ENCODE measurements around the gene CAPN11. TPM values are rescaled to one million over a fixed set of nuclear protein-coding genes. Genes with fewer than 3 reads are reported as not detected.
A peak's percentile ranks its signal among the peaks of the same experiment; 100 is the strongest.
"Not testable (repeated sequence)": the region's sequence is repeated elsewhere in the genome, so short reads cannot be mapped to it uniquely, and the experiment has no call there.

The CAPN11 gene
- polyA plus RNA-seq, 1 experiment, result 0.04 TPM

DNA sequence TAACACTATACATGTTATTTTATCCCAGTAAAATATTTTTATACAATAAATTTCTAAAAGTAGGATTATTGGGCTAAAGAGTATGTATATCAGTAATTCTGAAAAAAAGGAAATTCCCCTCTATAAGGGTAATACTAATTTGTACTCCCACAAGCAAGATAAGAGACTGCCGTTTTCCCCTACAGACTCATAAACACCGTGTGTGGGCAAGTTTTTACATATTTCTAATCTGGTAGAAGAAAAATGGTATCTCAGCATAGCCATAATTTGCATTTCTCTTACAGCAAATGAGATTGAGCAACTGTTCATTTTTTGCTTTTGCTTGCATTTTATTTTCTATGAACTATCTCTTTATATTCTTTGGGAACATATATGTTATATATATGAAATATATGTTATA lies 32.1 kb downstream of the CAPN11 start:
- CTCF ChIA-PET, result interaction anchor here (0.7 to 1.0 kb wide), 2 partner anchors 22 to 44 kb away, joined by 5 to 7 read pairs; no protein-coding TSS in a partner anchor
- peaks cover 3% of the 10 kb centered on the region for H3K27me3 ChIP-seq (ENCODE audit: control insufficient read depth, insufficient read depth, low read length)

GRCh38 chr6:44192428-44193041 lies 33.9 kb downstream of the CAPN11 start:
- TF ChIP-seq, protein P1, sequence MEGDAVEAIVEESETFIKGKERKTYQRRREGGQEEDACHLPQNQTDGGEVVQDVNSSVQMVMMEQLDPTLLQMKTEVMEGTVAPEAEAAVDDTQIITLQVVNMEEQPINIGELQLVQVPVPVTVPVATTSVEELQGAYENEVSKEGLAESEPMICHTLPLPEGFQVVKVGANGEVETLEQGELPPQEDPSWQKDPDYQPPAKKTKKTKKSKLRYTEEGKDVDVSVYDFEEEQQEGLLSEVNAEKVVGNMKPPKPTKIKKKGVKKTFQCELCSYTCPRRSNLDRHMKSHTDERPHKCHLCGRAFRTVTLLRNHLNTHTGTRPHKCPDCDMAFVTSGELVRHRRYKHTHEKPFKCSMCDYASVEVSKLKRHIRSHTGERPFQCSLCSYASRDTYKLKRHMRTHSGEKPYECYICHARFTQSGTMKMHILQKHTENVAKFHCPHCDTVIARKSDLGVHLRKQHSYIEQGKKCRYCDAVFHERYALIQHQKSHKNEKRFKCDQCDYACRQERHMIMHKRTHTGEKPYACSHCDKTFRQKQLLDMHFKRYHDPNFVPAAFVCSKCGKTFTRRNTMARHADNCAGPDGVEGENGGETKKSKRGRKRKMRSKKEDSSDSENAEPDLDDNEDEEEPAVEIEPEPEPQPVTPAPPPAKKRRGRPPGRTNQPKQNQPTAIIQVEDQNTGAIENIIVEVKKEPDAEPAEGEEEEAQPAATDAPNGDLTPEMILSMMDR (IDR thresholded peaks at IDR 0.05; ENCODE audit: insufficient read depth, low read depth, low read length), result no peak
- POLR2A ChIA-PET, result no interaction called here

More for the DNA sequence above, 32.1 kb downstream of the CAPN11 start:
- no peak overlapping the region for H3K4me3 ChIP-seq (ENCODE audit: low read depth, low read length)
- no peaks in the 10 kb centered on the region for H3K36me3 ChIP-seq (ENCODE audit: control insufficient read depth, insufficient read depth, low read length)
- DNase-seq (ENCODE audit: low read depth), result no peak
- TF ChIP-seq, protein P1 (IDR thresholded peaks at IDR 0.05; ENCODE audit: insufficient read depth, low read depth, low read length), result no peak
- POLR2A ChIA-PET, result no interaction called here

GRCh38 chr6:44193307-44193910 lies 34.8 kb downstream of the CAPN11 start:
- ChIA-PET POLR2A (no interaction called here), CTCF (interaction anchor here (1.1 to 1.4 kb wide), 2 partner anchors 32 to 41 kb away, joined by 3 to 4 read pairs; no protein-coding TSS in a partner anchor)
- no peak for DNase-seq (ENCODE audit: low read depth)
- Histone ChIP-seq H3K4me3 (ENCODE audit: low read depth, low read length) (no peak overlapping the region), H3K36me3 (ENCODE audit: control insufficient read depth, insufficient read depth, low read length) (no peaks in the 10 kb centered on the region), H3K27me3 (ENCODE audit: control insufficient read depth, insufficient read depth, low read length) (peaks cover 3% of the 10 kb centered on the region)
- TF ChIP-seq, protein P1 (IDR thresholded peaks at IDR 0.05; ENCODE audit: insufficient read depth, low read depth, low read length), result no peak

More at GRCh38 chr6:44192428-44193041, 33.9 kb downstream of the CAPN11 start:
- H3K36me3 ChIP-seq (ENCODE audit: control insufficient read depth, insufficient read depth, low read length), result no peaks in the 10 kb centered on the region
- peaks cover 3% of the 10 kb centered on the region for H3K27me3 ChIP-seq (ENCODE audit: control insufficient read depth, insufficient read depth, low read length)
- no peak for DNase-seq (ENCODE audit: low read depth)
- H3K4me3 ChIP-seq (ENCODE audit: low read depth, low read length), result 0 out of 2 replicates have a peak overlapping the region, but pooled peaks have one; percentile 6
- CTCF ChIA-PET, result interaction anchor here (1.1 kb wide), 1 partner anchor 31 kb away, joined by 4 read pairs; no protein-coding TSS in a partner anchor

- TF ChIP-seq, protein P1 (IDR thresholded peaks at IDR 0.05; ENCODE audit: insufficient read depth, low read depth, low read length), result no peak
- H3K27me3 ChIP-seq (ENCODE audit: control insufficient read depth, insufficient read depth, low read length), result peaks cover 3% of the 10 kb centered on the region
- no peak overlapping the region for H3K4me3 ChIP-seq (ENCODE audit: low read depth, low read length)
- no peak for DNase-seq (ENCODE audit: low read depth)
- ChIA-PET CTCF (interaction anchor here (0.5 to 1.4 kb wide), 3 partner anchors 20 to 74 kb away, joined by 3 to 7 read pairs (median 3); no protein-coding TSS in a partner anchor), POLR2A (no interaction called here)
- no peaks in the 10 kb centered on the region for H3K36me3 ChIP-seq (ENCODE audit: control insufficient read depth, insufficient read depth, low read length)
Measured at GRCh38 chr6:44194326-44194725, 35.7 kb downstream of the CAPN11 start.

GRCh38 chr6:44196351-44196750 lies 37.7 kb downstream of the CAPN11 start:
- POLR2A ChIA-PET; H3K27me3 ChIP-seq (ENCODE audit: control insufficient read depth, insufficient read depth, low read length); DNase-seq (ENCODE audit: low read depth); H3K36me3 ChIP-seq (ENCODE audit: control insufficient read depth, insufficient read depth, low read length); H3K4me3 ChIP-seq (ENCODE audit: low read depth, low read length): not testable (repeated sequence)
- CTCF ChIA-PET, result interaction anchor here (1.4 kb wide), 1 partner anchor 38 kb away, joined by 4 read pairs; no protein-coding TSS in a partner anchor
